ENCODE measurements around the gene PIP5K1B. TPM values are rescaled to one million over a fixed set of nuclear protein-coding genes. Genes with fewer than 3 reads are reported as not detected.

The PIP5K1B gene
- polyA plus RNA-seq, 1 donor (not counting 4 experiments of a cell fraction or from before 2014, with no cell fraction given), result not detected

- no peaks in the 10 kb centered on the region for H4K20me1 ChIP-seq (ENCODE audit: control insufficient read depth, extremely low read depth, insufficient read depth, low read length)
- FAIRE-seq, result no peak
- no peaks in the 10 kb centered on the region for H3K36me3 ChIP-seq (ENCODE audit: control insufficient read depth in 2 of 2, extremely low read depth in 1 of 2, insufficient read depth in 2 of 2, low read length in 2 of 2)
- dilution Hi-C loops (cut with MboI; ENCODE audit: extremely low pct_ligation_motif_present, low sequenced_read_pairs), result no loop called here
- H3K4me1 ChIP-seq (ENCODE audit: control insufficient read depth, extremely low read depth, insufficient read depth, low read length), result no peaks in the 10 kb centered on the region
- TF ChIP-seq EZH2 (IDR thresholded peaks at IDR 0.05; ENCODE audit: low read length) (no peak), CTCF (optimal IDR thresholded peaks at IDR 0.05 in 1 of 3, IDR thresholded peaks at IDR 0.05 in 1 of 3, conservative IDR thresholded peaks at IDR 0.05 in 1 of 3; ENCODE audit: extremely low read depth in 1 of 3, insufficient read depth in 2 of 3, low read length in 3 of 3) (no peak)
- H2AFZ ChIP-seq (ENCODE audit: control insufficient read depth, low read length), result no peak overlapping the region
- no peak overlapping the region for H3K27ac ChIP-seq (ENCODE audit: control insufficient read depth, insufficient read depth, low read length)
- H3K9me1 ChIP-seq (ENCODE audit: control insufficient read depth, extremely low read depth, insufficient read depth, low read length), result no peaks in the 10 kb centered on the region
- no peak overlapping the region for H3K4me3 ChIP-seq (ENCODE audit: control insufficient read depth in 2 of 3, extremely low read depth in 1 of 3, insufficient read depth in 2 of 3, low read depth in 1 of 3, low read length in 3 of 3)
- no peaks in the 10 kb centered on the region for H3K9me3 ChIP-seq (ENCODE audit: control insufficient read depth, low read depth, low read length)
- no peak overlapping the region for H3K9ac ChIP-seq (ENCODE audit: control insufficient read depth, extremely low read depth, insufficient read depth, low read length)
- no peaks in the 10 kb centered on the region for H3K27me3 ChIP-seq (ENCODE audit: control insufficient read depth, extremely low read depth, insufficient read depth, low read length)
- DNase-seq (ENCODE audit: low read depth, low spot score), result no peak
- H3K79me2 ChIP-seq (ENCODE audit: control insufficient read depth, insufficient read depth, low read length), result no peaks in the 10 kb centered on the region
- no peak overlapping the region for H3K4me2 ChIP-seq (ENCODE audit: control insufficient read depth, extremely low read depth, insufficient read depth, low read depth, low read length)
Measured at GRCh38 chr9:68914751-68915150, 209.7 kb downstream of the PIP5K1B start.

GRCh38 chr9:68919661-68920060 is 214.6 kb downstream of the PIP5K1B start:
- Histone ChIP-seq H3K4me3 (ENCODE audit: control insufficient read depth in 2 of 3, extremely low read depth in 1 of 3, insufficient read depth in 2 of 3, low read depth in 1 of 3, low read length in 3 of 3) (no peak overlapping the region), H3K27ac (ENCODE audit: control insufficient read depth, insufficient read depth, low read length) (no peak overlapping the region), H3K9me3 (ENCODE audit: control insufficient read depth, low read depth, low read length) (no peaks in the 10 kb centered on the region), H3K9me1 (ENCODE audit: control insufficient read depth, extremely low read depth, insufficient read depth, low read length) (no peaks in the 10 kb centered on the region), H4K20me1 (ENCODE audit: control insufficient read depth, extremely low read depth, insufficient read depth, low read length) (no peaks in the 10 kb centered on the region), H3K79me2 (ENCODE audit: control insufficient read depth, insufficient read depth, low read length) (no peaks in the 10 kb centered on the region), H3K9ac (ENCODE audit: control insufficient read depth, extremely low read depth, insufficient read depth, low read length) (no peak overlapping the region), H2AFZ (ENCODE audit: control insufficient read depth, low read length) (no peak overlapping the region), H3K4me1 (ENCODE audit: control insufficient read depth, extremely low read depth, insufficient read depth, low read length) (no peaks in the 10 kb centered on the region), H3K4me2 (ENCODE audit: control insufficient read depth, extremely low read depth, insufficient read depth, low read depth, low read length) (no peak overlapping the region), H3K36me3 (ENCODE audit: control insufficient read depth in 2 of 2, extremely low read depth in 1 of 2, insufficient read depth in 2 of 2, low read length in 2 of 2) (no peaks in the 10 kb centered on the region), H3K27me3 (ENCODE audit: control insufficient read depth, extremely low read depth, insufficient read depth, low read length) (no peaks in the 10 kb centered on the region)
- TF ChIP-seq EZH2 (IDR thresholded peaks at IDR 0.05; ENCODE audit: low read length) (no peak), CTCF (optimal IDR thresholded peaks at IDR 0.05 in 1 of 3, IDR thresholded peaks at IDR 0.05 in 1 of 3, conservative IDR thresholded peaks at IDR 0.05 in 1 of 3; ENCODE audit: extremely low read depth in 1 of 3, insufficient read depth in 2 of 3, low read length in 3 of 3) (no peak)
- DNase-seq (ENCODE audit: low read depth, low spot score), result no peak
- dilution Hi-C loops (cut with MboI; ENCODE audit: extremely low pct_ligation_motif_present, low sequenced_read_pairs), result no loop called here
- FAIRE-seq, result no peak
